K562 (cell line): ENCODE results near the gene HORMAD1.

Experiments
- ATF3 ChIP-seq, 2 experiments: fragments of 450-650 bp in 1 of 2; sonication (generic) in 1 of 2; formaldehyde crosslinking in 1 of 2; IDR thresholded peaks in 1 of 2; conservative IDR thresholded peaks in 1 of 2; 2 replicates each; pipeline versions ENCODE4 v1.6.1 to v1.8.1; 2016 to 2023; ENCODE audit warnings: mild to moderate bottlenecking in 2 of 2, moderate library complexity in 2 of 2, inconsistent platforms in 1 of 2, missing genetic modification reagents in 1 of 2
- CTCF ChIP-seq, 3 experiments: IDR thresholded peaks in 2 of 3; conservative IDR thresholded peaks in 1 of 3; 2 replicates each; pipeline ENCODE4 v1.5.1; 2011 to 2012; ENCODE audit warnings: low read length in 3 of 3, mild to moderate bottlenecking in 3 of 3, control low read depth in 2 of 3, improper control_type of control experiment in 1 of 3, inconsistent platforms in 1 of 3, low read depth in 1 of 3, mixed read lengths in 1 of 3, moderate library complexity in 1 of 3; ENCODE audit not compliant: insufficient read depth in 2 of 3
- RBM15 ChIP-seq: fragments of 200-400 bp; formaldehyde crosslinking; IDR thresholded peaks from 2 replicates; pipeline ENCODE4 v1.6.1; 2018; ENCODE audit warnings: mild to moderate bottlenecking, low read length, moderate library complexity; ENCODE audit not compliant: insufficient read depth
- ZNF318 ChIP-seq, 2 experiments: fragments of 450-650 bp; IDR thresholded peaks; 2 replicates each; pipeline ENCODE4 v1.6.1; 2016; ENCODE audit warnings: mild to moderate bottlenecking in 2 of 2, borderline replicate concordance in 1 of 2, low read depth in 1 of 2, moderate library complexity in 1 of 2

- no peak for TF ChIP-seq RBM15
- TF ChIP-seq ZNF318 (IDR thresholded peaks at IDR 0.05; ENCODE audit: borderline replicate concordance in 1 of 2, low read depth in 1 of 2): no peak
- TF ChIP-seq CTCF (IDR thresholded peaks at IDR 0.05 in 2 of 3, conservative IDR thresholded peaks at IDR 0.05 in 1 of 3; ENCODE audit: insufficient read depth in 2 of 3, low read depth in 1 of 3, low read length in 3 of 3): no peak
- TF ChIP-seq ATF3 (IDR thresholded peaks at IDR 0.05): no peak
- TF ChIP-seq ATF3 (CRISPR knock-in tag; conservative IDR thresholded peaks at IDR 0.05): no peak
These were observed 42.3 kb upstream of the HORMAD1 start for GRCh38 chr1:150763018-150763417.
